GM12873 (cell line): Measurements from ENCODE around the gene FSTL3.

Experiments used
- CTCF ChIP-seq: IDR thresholded peaks from 2 replicates; pipeline ENCODE4 v1.5.1; 2012; ENCODE audit warnings: low read depth, mild to moderate bottlenecking, moderate library complexity, low read length, control low read depth; ENCODE audit not compliant: insufficient read depth; ENCODE audit errors: missing control alignments

Gene FSTL3

GRCh38 chr19:634975-635652 is 41.1 kb upstream of the FSTL3 start:
- no peak for TF ChIP-seq CTCF

- no peak for TF ChIP-seq CTCF
Measured at GRCh38 chr19:638906-639252, 37.3 kb upstream of the FSTL3 start.

- TF ChIP-seq CTCF, result no peak
Measured at GRCh38 chr19:639253-640160, 36.7 kb upstream of the FSTL3 start, which contains the start of gene FGF22. Gene FGF22 (plus strand): TSS chr19:639879. CDS start chr19:639926, 47 bp downstream.

GRCh38 chr19:640161-640558 is 36.0 kb upstream of the FSTL3 start:
- no peak for TF ChIP-seq CTCF

DNA sequence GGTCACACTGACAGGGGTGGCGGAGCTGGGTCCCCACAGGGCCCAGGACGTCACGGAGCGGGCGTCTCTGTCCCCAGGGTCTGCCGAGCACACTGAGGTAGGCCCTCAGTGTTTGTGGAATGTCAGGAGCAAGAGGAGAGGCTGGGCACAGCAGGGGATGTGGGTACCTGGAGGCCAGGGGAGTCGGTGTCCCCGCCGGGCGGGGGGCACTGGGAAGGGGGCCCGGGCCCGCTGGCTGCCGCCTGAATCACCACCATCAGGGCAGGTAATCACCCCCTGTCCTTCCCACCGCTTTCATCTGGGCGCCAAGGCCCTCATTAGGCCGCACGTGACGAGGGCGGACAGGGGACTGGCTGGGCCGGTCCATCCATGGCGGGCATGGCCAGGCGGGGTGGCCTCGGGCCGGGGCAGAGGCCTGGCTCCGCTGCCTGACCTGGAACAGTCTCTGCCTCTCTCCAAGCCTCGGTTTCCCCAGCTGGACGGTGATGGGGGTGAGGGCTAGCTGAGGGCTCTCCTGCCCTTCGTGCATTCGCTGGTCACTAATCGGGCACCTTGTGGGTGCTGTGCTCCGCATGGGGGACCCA is 35.5 kb upstream of the FSTL3 start:
- TF ChIP-seq CTCF, result no peak

- TF ChIP-seq CTCF, result no peak
Measured at GRCh38 chr19:641702-642101, 34.5 kb upstream of the FSTL3 start.
